Fibroblast of skin of right biceps (primary cell): Measurements from ENCODE around the gene KPNA3.
"Not testable (repeated sequence)": the region's sequence is repeated elsewhere in the genome, so short reads cannot be mapped to it uniquely, and the experiment has no call there.

Experiments
- DNase-seq: peaks from one replicate; pipeline ENCODE4 v3.0.0-alpha.2; 2013

Gene KPNA3

DNA sequence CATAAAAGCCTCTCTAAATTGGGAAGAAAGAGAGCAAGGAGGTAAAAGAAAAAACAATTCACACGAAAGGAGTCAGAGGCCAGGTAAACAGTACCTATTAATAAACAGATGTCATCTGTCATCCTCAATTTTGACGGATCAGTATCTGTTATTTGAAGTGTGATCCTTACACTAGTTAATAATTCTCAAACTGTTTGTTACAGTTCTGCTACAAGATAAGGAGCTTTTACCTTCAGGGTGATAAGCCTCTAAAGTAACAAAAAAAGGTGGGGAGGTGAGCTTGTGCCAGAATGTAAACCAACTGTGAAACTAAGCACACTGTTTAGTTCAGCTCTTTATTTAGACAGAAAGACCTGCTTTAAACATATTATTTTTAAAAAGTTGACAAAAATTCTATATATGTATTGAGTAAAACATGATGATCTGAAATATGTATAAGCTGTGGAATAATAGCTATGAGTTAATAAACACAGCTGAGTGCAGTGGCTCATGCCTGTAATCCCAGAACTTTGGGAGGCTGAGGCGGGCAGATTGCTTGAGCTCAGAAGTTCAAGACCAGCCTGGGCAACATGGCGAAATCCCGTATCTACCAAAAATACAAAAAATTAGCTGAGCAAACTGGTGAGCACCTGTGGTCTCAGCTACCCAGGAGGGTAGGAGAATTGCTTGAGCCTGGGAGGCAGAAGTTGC lies 52.8 kb downstream of the KPNA3 start:
- no peak for DNase-seq

DNA sequence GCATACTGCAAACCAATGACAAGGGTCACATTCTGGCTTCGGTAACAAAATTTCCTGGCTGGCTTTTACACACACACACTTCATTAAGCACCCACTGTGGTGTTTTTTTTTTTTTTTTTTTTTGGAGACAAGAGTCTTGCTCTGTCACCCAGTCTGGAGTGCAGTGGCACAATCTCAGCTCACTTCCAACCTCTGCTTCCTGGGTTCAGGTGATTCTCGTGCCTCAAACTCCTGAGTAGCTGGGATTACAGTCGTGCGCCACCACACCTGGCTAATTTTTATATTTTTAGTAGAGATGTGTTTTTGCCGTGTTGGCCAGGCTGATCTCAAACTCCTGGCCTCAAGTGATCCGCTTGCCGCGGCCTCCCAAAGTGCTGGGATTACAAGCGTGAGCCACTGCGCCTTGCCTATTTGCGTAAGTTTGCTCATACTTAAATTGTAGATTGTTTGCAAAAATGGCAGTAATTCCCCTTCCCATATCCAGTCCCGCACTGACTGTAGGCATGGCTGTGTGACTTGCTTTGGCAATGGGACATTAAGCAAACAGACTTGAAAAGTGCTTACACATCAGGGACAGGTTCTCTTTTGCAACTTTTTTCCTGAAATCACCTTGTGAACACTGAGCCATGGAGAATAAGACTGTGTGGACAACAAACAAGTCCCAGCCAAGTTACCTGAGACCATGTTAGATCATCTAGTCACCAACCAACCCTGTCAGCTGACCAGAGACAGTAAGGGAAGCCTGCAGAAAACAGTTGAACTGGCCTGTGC lies 59.1 kb downstream of the KPNA3 start:
- DNase-seq, result no peak

DNA sequence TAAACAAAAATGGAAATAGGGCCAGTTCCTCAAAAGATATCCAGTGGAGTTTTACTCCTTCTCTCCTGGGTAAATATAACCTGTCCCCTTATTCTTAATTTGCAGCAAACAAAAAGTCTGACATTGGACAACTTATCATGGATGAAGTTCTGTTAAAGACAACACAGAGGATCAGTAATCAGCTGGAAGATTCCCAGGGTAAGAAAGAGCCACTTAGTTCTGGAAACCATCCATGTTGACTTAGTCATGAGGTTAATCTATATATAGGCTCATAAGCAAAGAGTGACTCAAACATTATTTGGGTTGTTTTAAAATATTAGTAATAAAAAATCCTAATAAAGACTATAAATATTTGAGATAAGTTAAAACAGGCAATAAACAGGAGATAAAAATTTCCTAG lies 60.7 kb downstream of the KPNA3 start:
- DNase-seq, result peak; percentile 82

DNA sequence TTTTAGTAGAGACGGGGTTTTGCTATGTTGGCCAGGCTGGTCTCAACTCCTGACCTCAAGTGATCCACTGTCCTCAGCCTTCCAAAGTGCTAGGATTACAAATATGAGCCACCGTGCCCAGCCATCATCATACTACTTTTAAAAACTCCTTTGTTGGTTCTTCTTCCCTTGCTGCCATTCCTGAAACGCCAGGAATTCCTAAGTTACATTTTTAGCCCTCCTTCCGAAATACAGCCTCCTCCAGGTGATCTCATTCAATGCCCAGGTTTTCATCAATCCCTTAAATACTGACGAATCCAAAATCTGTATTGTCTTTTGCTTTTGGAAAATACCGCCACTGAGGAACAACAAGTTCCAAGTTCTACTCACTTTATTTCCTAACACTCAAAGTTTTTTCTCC lies 75.9 kb downstream of the KPNA3 start:
- DNase-seq, result no peak

DNA sequence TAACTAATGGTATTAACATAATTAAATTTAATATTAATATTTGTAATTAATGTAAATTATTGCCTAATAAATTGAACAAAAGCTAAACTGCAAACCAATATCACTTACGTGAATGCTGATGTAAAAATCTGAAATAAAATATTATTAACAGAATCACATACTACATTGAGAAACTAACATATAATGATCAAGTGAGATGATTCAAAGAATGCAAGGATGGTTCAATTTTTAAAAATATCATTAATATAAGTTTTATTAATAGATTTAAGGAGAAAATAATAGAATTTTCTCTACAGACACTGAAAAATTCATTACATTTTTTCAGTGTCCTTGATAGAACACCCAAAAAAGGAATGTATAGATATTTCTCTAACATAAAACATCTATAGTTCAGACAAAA lies 77.7 kb downstream of the KPNA3 start:
- DNase-seq, result no peak

DNA sequence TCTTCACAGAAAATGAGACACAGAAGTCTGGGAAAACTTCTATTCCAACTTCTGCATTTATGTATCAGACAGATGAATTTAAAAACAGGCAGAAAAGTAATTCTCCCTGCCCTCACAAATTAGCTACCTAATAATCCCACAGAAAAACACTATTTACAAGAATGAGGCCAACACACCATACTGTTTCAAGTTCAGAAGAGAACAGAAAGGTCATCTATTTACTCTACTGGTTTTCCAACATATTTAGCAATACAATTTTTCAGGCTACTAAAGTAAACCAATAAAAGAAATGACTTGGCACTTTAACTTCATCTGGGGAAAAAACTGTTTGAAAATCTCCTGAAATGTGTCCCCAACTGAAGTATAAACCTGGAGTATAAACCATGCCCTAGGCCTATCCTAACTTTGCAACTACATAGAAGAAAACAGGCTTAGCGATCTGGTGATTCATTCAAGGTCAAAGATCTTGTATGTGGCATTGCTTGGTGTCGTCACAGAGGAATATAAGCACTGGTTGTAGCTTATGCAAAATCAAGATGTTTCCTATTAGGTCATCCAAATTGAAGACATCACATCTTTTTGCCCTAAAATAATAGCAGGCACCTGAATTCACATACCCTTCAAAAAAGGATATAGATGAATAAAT lies 81.1 kb downstream of the KPNA3 start:
- DNase-seq, result peak; percentile 14

DNA sequence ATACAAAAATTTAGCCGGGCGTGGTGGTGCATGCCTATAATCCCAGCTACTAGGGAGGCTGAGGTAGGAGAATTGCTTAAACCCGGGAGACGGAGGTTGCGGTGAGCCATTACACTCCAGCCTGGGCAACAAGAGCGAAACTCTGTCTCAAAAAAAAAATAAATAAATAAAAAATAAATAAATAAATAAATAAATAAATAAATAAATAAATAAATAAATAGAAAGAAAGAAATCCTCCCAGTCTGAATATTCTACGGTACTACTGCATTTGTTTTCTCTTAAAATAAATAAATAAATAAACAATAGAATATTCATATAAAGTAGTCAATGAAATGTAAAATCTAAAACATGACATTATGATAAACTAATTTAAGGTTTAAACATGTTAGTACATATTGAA lies 88.2 kb downstream of the KPNA3 start:
- DNase-seq, result not testable (repeated sequence)

DNA sequence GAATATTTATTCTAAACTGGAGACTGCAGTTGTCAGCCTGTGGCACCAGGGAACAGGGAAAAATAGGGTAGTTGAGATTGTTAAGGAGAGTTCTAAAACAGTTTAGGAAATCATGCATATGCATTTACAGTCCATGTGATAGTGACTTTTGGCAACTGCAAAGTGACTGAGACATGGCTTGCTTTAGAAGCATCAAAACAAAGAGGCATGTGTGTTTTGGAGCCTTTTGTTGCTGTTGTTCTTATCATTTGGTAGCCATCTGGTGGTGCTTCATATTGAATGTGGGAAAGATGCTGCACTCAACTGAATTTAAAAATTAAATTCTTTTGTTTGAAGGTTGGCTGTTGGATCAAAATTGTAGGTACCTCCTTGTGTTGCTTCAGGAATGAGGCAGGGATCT lies 91.0 kb downstream of the KPNA3 start:
- DNase-seq, result no peak

DNA sequence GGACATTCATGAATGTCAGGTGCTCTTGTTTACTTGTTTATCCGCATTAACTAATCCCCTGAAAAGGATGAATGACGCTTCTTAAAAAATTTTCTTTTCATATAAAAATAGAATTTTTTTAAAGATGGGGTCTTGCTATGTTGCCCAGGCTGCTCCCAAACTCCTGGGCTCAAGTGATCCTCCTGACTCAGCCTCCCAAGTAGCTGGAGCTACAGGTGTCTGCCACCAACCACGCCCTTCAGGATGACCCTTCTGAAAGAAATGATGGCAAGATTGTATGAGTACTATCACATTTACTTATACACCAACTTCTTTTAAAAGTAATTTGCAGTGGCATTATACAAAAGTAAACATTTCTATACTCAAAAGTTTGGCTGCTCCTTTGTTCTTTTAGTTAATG lies 95.0 kb downstream of the KPNA3 start:
- DNase-seq, result no peak

DNA sequence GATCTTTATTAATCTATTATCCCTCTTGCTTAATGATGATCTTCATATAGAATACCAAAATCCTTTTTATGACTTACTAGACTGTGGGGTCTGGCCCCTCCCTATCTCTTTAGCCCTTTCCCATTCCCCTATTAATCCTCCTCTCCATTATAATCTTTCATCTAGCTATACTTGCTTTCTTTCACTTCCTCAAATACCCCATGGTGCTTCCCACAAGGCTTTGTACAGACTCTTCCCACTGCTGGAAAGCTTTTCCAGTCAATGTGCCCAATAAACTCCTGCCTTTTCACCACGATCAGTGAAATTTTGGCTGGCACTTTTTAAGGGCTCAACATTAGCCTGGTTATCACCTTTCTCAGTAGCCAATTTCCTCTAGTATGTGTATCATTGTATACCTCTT lies 98.0 kb downstream of the KPNA3 start:
- no peak for DNase-seq

DNA sequence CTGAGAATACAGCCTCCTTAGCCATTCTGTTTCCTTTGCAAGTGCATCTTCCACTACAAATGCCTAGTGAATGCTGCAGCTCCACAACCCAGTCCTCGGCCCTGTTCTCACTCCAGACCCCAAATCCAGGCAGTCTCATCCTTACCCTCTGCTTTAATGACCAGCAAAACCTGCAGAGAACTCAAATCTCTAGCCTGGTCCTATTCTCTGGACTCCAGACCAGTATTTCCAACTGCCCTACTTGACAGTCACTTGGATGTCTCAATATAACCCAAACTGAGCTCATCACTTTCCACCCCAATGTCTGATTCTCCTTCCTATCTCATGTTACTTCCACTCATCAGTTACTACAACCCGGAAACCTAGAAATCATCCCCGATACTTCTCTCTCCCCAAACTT lies 98.6 kb downstream of the KPNA3 start:
- DNase-seq, result no peak

DNA sequence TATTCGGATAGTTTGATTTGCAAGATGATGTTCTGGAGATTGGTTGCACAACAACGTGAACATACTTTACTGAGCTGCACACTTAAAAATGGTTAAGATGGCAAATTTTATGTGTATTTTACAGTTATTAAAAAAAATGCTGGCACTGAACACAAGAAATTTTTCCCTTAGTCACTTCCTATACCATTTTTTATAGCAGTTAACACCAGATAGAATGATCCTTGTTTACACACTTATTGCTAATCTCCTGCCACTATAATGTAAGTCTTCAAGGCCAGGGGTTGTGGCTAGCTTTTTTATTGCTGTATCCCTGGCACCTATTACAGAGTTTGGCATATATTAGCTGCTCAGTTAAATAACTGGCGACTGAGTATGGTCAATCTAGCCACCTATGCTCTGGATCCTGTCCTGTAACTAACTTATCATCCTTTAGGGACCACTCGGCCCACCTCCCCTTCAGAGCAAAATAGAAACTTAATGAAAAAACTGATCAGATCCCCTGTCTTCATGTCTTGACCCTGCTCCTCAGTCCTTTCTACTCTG lies 99.2 kb downstream of the KPNA3 start:
- DNase-seq, result peak; percentile 59

DNA sequence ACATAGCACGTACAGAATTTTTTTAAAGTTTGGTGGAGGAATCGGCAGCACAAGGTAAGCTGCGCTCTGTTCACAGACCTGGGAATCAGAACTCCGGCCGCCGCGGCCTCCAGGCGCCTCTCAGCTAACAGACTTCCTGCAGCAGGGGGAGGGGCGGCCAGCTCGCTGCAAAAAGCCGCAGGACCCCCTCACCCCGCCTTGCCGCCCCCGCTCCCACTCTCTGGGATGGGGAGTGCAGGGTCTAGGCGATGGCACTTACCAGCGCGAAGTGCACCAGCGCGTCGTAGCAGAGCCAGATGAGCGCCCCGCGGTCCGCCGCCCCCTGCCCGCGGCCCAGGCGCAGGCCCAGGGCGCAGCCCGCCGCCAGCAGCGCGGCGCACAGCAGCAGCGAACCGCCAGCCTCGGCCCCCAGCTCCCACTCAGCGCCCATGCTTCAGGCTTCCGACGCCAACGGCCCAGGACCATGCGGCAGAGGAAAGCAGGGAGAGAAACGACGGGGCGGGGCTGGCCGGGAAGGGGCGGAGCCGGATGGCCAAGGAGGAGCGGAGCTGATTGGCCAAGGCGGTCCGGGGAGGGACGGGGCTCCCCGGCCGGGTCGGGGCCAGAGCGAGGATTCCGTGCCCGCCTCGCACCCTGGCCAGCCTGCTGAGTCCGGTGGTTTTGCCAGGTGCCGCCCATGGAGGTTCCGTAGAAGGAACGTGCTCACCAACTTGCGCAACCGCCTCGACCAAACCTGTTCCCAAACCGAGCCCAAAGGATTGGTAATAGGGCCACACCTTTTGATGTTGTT lies 101.3 kb downstream of the KPNA3 start, which contains the start of gene EBPL:
Gene EBPL, minus strand, starts transcription at position 492 of the 790 bp plus-strand sequence. Its CDS starts 62 bp downstream, at position 430.
- peak; percentile 92 for DNase-seq

DNA sequence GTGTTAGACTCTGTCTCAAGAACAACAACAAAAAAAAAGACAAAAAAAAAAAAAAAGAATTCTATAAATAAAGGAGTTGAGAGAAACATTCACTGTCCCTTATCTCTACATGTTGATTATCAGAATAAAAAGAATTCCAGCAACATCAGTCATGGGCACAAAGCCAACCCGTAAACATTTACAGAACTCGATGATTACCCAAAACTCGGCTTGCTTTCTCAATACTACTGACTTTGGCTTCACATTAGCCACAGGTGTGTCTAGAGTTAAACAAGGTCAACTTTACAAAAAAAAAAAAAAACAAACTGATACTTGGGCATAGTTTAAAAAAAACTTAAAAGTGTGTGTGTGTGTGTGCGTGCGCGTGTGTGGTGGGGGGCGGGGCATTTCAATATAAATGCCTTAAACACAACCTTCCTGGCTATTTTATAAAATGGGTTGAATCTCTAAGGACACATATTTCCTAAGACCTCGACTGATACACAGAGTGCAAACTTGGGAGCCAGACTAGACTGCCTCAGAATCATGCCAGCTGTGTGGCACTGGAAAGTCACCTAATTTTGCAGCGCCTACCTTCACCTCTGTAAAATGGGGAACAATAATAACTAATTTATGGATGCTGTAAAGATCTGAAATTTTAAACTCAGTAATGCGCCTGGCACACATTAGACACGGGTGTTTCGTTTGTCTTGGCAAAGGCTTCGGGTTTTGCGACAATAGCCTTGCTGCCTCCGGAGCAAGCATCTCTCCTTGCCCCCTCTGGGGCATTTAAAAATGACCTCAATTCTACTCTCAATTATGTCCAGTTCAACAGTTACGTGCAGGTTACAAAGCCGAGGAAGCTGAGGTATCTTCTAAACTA lies 102.1 kb downstream of the KPNA3 start:
- peak; percentile 48 for DNase-seq

DNA sequence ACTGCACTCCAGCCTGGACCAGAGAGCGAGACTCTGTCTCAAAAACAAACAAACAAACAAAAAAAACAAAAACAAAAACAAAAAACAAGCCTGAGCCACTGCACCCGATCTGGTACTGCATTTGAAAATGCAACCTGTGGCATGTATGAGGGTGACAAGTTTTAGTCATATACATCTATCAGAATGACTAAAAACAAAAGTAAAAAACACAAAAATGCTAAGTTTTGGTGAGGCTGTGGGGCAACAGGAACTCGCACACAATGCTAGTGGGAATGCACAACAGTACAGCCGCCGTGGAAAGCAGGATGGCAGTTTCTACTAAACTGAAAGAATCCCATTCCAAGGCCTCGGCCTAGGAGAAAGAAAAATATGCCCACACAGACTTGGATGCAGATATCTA lies 109.0 kb downstream of the KPNA3 start:
- DNase-seq, result no peak

DNA sequence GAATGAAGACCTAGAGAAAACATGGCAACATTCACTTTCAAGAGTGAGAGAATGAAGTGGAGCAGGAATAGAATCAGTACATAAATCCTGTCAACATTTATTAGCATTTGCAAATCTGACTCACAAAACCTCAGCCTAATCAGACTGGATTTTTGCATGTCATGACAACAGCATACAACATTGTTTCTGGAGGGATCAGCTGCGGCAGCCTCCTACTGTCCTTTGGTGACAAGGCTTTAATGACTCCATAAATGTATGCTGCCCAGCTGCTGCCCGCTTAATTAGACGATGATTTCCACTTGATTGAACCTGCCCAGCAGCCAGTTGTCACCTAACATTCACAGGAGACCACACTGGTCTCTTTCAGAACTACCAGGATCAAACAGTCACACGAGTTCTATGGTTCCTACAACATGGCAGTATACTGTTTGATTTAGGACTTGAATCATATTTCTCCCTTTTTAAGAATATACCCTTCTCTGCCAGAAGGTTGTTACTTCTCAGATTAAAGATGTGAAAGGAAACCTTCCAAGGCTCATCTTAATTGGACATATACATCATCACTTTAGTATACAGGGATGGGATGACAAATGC lies 110.5 kb downstream of the KPNA3 start:
- peak; percentile 58 for DNase-seq

DNA sequence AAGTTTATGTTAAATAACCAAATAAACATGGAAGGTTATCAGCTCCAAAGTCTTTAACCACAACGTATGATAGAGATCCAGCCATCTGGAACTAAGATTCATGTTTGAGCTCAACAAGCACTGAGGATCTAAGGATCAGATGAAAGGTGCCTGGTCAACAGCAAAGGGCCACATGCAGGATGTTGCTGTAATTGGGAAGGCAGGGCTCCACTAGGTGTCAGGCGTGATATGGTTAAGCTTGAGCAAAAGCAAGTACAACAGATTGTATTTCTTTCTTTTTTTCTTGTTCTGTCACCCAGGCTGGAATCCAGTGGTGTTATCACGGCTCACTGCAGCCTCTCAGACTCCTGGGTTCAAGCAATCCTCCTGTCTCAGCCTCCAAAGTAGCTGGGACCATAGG lies 113.2 kb downstream of the KPNA3 start:
- DNase-seq, result no peak

DNA sequence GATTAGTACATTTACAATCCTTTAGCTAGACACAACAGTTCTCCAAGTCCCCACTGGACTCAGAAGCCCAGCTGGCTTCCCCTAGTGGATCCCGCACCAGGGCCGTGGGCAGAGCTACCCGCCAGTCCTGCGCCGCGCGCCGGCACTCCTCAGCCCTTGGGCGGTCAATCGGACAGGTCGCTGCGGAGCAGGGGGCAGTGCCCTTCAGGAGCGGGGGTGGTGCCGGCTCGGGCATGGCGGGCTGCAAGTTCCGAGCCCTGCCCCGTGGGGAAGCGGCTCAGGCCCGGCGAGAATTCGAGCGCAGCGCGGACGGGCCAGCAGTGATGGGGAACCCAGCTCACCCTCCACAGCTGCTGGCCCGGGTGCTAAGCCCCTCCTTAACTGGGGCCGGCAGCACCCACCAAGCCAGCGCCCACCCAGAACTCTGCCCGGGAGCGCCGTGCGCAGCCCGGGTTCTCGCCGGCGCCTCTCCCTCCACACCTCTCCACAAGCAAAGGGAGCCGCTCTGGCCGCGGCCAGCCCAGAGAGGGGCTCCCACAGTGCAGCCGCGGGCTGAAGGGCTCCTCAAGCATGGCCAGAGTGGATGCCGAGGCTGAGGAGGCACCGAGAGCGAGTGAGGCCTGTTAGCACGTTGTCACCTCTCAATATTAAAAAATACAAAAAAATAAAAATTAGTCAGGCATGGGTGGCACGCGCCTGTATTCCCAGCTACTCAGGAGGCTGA lies 114.1 kb downstream of the KPNA3 start:
- no peak for DNase-seq

DNA sequence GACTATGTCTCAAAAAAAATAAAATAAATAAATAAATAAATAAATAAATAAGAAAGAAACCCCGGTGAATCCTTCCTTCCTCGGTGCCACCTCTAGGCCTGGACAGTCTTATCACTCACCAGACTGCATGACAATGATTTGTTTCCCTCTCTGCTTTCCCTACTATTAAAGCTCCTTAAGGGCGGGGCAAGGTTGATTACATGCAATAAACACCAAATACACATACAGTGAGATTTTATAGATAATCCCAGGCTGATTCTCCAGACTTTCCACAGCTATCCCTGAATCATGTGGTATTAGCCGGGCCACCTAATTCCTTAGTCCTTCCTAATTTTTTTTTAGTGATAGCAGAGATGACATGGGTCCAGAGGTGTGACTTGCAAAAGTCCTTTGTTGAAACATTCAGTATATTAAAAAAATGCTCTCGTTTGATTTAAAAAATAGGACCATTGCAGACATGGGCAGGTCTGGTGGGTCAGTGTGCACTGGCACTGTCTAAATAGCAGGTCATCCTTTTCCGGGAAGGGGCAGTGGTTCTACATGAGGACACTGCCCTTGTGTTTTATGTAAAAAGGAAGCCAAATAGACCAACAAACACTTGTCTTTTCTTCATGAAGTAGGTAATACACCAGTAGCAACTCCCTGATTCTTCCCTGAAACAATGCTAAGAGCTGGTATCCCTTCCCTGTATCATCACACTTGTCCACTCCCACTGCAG lies 115.7 kb downstream of the KPNA3 start:
- no peak for DNase-seq

DNA sequence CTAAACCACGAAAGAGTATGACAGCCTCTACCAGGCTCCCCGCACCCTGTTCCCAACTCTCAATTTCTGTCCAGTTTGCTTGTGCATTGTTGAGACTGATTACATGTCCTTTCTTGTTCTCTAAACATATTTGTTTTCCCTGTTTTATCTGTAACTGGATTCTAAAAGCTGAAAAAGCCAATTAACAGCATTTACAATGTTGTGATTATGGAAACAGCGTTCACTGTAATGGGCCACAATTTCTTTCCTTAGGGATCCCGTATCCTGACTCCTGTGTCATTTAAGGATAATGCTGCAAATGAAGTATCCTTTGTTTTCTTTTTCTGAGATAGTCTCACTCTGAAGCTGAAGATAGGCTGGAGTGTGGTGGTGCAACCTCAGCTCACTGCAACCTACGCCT lies 121.7 kb downstream of the KPNA3 start:
- DNase-seq, result no peak
